HG03039 (cell line): ENCODE measurements around the gene FGF12.
"Not testable (repeated sequence)": the region's sequence is repeated elsewhere in the genome, so short reads cannot be mapped to it uniquely, and the experiment has no call there.

Experiments
- ATAC-seq: cut with Tn5 transposase; IDR thresholded peaks from one replicate; pipeline ENCODE4 v1.9.1; 2021; ENCODE audit warnings: mild to moderate bottlenecking, moderate library complexity; ENCODE audit not compliant: unreplicated experiment

Gene FGF12

DNA sequence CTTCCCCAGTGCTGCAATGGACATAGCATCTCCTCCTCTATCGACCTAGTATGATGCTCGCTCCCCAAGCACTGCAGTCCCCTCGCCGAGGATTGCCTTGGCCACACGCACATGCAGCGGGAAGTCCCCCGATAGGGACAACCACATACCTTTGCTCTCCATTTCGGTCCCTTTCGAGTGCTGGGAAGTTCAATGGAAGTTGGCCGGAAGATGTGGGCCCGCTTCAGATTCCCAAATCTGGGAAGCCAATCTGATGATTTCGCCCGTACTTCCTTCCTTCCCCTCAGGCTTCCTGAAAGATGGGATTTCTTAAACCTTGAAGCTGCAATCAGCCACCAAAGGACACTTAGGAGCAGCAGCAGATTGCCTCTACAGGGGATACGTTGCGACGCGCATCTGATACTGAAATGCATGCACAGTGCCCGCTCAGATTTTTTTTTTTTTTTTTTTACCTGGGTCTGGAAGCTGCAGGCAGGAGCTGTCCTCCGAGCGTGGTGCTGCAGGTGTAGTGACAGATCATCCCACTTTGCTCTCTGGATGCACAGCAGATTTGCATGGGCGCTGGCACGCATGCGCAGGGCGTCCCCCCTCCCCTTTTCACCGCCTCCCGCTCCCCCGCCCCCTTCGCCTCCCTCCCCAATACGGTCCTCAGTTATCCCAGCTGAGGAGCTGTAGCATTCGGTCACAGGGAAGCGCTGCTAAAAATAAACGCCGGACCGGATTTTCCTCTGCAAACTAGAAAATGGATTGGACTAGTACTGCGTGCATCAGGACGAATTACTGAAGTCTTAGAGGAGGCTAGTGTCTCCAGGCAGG lies at the start of gene FGF12:
FGF12 (minus strand) TSS at position 510 of the 816 bp plus-strand sequence.
- ATAC-seq: no peak

DNA sequence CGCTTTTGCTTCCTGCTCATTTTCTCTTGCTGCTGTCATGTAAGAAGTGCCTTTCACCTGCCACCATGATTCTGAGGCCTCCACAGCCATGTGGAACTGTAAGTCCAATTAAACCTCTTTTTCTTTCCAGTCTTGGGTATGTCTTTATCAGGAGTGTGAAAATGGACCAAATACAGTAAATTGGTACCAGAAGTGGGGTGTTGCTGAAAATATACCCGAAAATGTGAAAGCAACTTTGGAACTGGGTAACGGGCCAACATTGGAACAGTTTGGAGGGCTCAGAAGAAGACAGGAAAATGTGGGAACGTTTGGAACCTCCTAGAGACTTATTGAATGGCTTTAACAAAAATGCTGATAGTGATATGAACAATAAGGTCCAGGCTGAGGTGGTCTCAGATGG lies 47.0 kb upstream of the FGF12 start:
- ATAC-seq: not testable (repeated sequence)

DNA sequence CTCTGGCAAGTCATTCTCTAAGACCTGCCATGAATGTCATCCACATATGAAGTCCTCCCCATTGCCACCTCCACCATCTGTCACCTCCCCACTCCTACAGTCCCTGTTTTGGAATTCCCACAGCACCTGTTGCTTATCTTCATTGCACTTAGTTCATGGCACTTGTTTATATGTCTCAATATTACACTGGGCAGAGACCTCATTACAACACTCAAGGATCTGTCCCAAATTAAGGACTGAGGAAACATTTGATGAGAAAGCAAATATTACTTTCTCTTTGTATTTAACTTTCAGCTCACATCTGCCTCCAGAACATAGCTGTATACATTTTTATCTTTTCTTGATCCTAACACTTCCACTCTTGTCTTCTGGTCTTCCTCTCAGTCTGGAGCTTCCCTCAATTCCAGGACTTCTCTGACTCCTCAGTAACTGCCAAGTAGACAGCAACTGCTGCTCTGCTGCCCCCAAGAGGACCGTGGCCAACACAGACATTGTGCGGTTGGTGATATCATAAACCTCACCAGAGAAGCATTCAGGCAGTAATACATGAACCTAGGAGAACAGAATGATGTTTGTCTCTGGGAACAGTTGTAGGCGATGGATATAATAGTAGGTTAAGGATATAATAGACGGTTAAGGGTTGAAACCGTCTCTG lies 45.0 kb upstream of the FGF12 start:
- no peak for ATAC-seq

DNA sequence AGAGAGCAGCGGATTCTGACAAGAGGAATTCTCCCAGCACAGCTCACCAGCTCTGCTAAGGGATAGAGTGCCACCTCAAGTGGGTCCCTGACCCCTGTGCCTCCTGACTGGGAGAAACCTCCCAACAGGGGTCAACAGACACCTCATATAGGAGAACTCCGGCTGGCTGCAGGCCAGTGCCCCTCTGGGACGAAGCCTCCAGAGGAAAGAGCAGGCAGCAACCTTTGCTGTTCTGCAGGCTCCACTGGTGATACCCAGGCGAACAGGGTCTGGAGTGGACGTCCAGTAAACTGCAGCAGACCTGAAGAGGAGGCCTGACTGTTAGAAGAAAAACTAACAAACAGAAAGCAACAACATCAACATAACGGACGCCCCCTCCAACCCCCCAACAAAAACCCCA lies 31.3 kb upstream of the FGF12 start:
- no peak for ATAC-seq

DNA sequence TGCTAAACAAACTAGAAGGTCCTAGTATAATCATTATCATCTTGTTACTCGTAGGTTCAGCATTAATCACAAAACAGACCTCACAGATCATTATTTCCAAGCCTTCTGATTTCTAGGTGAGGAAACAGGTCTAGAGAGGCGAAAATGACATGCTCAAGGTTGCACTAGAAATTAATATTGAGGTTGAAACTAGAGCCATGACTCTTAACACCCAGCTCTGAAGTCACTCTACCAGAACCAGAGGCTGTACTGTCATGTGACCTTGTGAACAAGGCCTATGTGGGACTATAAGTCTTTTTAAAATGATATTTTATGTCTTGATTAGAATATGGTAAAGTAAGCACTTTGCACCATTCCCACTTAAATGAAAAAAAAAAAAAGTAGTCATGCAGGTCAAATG lies 23.8 kb upstream of the FGF12 start:
- no peak for ATAC-seq

DNA sequence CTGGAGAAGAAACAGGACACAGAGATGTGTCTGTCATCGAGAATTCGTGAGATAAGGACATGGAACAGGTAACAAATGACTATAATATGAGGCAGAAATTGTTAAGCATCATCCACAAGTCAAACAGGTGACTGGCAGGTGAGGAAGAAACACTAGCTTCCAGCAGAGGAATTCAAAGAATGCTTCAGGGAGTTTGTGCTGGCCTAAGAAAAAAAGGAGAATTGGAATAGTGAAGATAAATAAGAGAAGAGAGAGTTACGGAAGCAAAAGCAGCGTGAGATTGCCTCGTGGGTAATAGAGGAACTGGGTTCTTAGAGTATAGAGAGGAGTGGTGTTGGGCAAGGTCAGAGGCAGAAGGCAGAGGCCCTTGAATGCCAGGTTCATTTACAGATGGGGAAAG lies 22.9 kb upstream of the FGF12 start:
- ATAC-seq: no peak

DNA sequence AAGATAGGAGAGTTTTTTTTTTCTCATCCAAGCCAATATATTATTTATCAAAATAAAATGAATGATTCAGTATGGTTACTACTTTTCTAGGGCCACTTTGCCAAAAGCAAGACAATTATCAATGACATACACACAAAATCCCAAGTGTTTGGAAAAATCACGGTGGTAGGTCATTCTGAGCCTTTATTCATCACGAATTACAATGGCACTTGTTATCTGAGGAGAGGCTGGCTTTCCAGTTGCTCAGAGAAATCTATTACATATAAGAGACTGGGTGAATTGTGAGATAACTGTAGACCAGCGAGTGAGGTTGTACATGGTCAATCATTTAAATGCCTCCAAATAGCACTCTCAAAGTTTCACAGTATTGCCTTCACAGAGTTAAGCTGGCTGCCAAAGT lies 20.4 kb upstream of the FGF12 start:
- ATAC-seq: no peak

DNA sequence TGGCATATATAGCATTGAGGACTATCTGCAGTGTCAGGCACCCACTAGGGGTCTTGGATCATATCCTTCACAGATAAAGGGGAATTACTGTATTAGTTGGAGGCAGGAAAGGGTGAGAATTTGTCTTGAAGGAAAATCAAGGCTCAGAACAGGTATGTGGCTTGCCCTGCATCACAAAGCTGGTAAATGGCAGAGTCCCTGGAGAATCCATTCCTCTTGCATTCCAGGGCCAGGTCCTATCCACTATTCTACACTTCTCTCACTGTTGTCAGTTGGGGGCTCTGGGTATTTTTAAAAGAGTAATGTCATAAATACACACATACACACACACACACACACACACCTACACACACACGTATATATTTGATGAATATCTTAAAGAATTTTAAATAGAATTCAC lies 19.8 kb upstream of the FGF12 start:
- ATAC-seq: no peak

DNA sequence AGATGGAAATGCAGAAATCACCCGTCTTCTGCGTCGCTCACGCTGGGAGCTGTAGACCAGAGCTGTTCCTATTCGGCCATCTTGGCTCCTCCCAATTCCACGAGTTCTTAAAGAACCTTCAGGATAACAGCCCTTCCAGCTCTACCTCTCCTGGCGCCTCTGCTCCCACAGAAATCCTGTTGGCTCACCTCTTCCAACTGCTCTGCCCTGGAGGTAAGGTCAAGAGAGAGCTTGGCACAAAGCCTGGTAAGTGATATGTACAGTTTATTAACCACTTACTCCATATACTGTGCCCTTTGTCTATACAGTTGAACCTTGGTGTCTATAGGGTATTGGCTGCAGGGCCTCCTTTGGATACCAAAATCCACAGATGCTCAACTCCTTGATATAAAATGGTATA lies 17.8 kb upstream of the FGF12 start:
- no peak for ATAC-seq

DNA sequence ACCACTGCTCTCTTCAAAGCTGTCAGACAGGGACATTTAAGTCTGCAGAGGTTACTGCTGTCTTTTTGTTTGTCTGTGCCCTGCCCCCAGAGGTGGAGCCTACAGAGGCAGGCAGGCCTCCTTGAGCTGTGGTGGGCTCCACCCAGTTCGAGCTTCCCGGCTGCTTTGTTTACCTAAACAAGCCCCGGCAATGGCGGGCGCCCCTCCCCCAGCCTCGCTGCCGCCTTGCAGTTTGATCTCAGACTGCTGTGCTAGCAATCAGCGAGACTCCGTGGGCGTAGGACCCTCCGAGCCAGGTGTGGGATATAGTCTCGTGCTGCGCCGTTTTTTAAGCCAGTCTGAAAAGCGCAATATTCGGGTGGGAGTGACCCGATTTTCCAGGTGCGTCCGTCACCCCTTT lies 17.3 kb upstream of the FGF12 start:
- ATAC-seq: not testable (repeated sequence)

DNA sequence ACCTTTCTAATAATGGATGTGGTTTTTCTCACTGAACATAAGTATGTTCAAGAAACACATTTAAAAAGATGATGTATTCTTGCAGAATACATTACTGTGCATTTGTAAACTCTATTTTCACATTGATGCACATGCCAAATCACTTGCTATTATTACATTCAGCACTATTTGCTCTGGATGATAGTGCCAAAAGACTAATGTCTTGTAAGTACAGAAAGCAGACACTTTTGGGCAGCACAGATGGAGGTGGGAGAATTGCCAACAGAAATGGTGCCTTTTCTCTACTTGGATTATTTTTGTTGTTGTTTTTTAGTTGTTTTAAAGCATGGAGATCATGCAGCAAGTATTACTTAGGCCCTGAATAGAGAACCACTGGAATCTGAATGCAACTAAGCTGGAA lies 10.2 kb upstream of the FGF12 start:
- ATAC-seq: no peak

DNA sequence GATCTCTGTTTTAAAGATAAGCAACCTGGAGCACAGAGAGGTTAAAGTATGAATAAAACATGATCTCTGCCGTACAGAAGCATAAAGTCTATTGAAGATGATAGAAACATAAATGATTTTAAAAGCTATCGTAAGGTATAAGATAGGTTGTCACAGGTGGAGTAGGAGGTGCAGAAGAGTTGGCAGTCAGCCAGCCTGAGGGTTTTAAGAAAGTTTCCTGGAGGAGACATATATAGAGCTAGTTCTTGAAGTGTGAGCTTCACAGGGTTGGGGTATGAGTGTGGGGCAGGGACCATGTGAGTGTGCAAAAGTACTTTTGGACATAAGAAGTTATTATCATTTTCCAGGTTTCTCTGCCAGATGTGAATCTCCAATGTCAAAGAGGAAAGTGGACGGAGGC lies 3.9 kb upstream of the FGF12 start:
- no peak for ATAC-seq

DNA sequence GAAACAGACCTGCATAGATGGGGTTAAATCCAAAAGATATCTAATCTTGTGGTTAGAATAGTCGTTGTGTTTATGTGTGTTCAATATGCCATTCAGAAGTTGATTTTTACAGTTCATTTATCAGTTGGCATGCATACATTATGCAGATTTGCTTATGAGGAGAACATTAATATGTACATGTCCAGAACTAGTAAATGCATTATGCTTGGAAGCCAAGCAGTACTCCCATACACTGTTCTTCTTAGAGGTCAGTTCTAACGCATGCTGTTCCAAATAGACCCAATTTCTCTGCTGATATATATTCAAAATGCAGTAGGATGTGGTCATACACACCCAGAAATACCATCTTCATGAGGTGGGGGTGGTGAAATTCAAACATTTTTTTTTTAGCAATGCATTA lies 956 bp downstream of the FGF12 start:
- no peak for ATAC-seq

DNA sequence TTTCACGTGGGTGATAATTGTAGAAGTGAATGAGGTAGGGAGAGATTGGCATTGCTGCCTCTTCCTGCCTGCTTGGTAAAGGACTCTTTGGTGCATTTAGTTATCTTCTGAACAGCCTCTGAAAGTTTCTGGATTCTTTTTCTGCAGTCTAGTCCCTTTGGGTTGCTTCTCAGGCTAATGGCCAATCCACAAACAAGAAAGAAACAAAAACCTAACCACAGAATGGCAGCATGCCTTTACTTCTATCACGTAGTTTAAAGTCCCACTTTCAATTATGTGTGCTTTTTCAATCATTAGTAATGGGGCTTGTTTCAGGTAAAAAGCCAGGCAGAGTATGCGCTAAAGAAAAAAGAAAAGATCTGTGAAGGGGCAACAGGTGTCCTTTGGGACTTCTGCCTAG lies 7.4 kb downstream of the FGF12 start:
- ATAC-seq: no peak

DNA sequence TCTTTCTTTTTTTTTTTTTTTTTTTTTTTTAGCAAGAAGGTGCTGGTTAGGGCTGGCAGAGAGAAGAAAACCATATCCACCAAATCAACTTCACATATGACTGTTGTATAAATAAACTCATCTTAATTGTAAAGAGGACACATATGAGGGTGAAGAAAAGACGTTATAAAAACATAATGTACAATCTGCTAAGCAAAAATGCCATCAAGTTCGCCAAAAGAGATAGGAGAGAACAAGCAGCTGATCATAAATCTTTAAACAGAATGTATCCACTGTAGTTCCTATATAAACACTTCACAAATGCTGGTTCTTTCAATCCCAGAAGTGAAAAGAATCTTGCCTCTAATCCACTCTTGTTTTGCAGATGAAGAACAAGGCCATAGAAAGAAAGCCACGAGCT lies 9.2 kb downstream of the FGF12 start:
- no peak for ATAC-seq

DNA sequence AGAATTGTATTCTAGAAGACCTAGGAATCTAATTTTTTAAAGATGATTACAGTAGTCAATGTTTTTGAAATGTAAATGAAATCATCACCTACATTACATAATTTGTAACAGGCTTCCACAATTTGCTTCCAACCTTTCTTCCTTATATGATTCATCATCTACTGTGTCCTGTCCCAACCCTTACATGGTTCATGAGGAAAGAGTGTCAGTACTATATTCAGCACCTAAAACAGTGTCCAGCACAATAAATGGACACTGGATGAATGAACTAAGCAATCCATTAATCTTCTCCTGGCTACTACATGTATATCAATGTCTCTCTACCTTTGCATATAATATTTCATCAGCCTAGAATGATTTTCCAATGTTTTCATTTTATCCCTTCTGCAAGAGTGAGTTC lies 12.2 kb downstream of the FGF12 start:
- no peak for ATAC-seq

DNA sequence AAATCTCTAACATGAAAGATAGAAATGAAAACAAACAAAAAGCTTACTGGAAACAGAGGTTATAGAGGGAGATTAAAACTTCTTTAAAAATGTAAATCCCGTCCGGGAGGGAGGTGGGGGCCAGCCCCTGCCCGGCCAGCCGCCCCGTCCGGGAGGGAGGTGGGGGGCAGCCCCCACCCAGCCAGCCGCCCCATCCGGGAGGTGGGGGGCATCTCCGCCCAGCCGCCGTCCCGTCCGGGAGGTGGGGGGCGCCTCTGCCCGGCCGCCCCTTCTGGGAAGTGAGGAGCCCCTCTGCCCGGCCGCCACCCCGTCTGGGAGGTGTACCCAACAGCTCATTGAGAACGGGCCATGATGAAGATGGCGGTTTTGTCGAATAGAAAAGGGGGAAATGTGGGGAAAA lies 16.2 kb downstream of the FGF12 start:
- not testable (repeated sequence) for ATAC-seq

DNA sequence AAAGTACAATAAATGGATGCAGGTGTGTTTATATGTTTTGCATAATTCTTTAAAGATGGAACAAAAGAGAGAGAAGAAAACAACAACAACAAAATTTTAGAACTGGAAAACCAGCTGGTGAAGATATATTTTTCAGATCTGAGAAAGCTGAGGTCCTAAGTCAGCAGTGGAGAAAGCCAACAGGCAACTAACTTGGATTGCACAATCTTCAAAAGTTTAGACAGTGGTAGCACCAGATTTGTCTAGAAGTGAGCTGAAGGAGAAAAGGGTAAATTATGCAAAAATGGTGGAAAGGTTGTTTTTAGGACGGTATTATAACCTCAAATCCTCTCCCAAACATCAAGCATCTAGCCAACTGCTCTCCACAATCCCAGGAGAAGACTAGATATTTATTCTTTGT lies 17.0 kb downstream of the FGF12 start:
- ATAC-seq: no peak

DNA sequence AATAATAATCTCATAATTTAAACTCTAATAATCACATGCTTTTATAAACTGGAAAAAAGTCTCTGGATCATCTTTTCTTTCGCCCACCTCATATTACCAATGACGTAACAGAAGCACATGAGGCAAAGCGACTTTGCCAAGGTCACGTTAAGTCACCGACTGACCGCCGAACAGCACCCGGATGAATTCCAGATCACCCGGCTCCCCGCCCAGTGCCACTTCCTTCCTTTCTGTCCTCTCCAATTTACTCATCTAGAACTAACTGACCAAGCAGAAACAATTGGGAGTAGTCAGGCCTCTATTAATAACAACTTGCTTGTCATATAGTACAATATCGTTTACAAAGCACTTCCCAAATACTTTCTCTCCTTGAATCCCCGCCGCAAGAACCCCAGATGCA lies 21.1 kb downstream of the FGF12 start:
- no peak for ATAC-seq

DNA sequence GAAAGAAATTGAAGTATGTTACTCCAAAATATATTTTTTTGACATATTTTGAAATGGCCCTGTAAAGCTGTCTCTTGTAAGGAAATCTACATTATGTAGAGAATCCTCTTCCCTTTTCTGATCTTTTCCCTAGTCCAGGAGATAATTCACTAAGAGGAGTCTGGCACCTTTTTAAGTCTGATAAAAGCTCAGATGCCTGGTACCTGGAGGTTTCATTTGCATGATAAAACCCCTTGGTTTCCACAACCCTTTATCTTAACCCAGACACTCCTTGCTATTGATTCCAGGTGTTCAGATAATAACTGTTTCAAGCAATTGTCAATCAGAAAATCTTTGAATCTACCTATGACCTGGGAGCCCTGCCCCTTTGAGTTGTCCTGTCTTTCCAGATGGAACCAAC lies 26.5 kb downstream of the FGF12 start:
- no peak for ATAC-seq

DNA sequence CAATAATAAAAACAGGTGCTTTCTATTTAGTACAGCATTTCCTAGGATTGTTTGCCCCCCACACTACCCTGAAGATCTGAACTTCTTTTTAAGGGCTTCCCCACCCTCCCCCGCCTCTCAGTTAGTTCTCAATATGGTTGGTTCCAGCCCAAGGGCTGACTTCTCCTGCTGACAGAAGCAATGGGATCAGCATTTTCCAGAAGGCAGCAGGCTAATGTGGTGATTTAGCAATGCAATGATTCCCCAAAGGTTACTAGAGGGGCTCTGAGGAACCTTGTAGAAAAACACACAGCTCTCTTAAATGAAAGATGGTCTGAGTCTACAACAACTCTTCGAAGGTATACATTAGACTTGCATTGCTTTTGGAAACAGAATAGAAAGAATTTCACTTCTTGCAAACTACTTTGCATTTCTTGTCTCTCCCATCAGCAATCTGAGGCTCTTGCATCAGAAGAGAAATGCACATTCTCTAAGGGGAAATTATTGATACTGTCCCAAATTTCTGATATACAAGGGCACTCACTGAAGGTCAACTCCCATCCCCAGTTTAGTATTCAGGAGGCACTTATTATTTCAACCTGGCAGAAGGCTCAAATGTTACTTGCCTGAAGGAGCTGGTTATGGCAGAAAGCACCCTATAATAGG lies 30.3 kb downstream of the FGF12 start:
- no peak for ATAC-seq

DNA sequence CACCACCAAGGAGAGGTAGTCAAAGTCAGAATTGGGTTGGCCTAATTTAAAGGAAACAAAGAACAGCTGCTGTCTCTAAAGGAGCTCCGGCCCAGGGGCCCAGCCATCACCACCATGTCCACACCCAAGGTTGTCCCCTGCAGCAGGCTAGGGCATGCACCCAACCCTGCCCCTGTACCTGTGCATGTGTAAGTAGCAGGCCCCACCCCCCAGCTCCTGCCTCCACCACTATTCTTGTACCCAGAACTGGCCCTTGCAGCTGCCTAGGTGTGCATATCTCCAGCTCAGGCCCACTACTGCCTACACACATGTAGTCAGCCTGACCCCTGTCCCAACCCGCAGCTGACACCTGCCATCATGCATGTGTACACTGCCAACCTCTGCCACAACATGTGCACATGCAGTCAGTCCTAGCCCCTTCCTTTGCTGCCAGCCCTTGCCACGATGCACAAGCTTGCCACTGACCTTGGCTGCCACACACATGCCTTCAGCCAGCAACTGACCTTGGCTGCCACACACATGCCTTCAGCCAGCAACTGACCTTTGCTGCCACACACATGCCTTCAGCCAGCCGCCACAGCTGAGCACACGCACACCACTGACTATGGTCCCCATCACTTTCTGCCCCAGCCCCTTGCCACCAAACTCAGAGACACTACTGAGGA lies 39.7 kb downstream of the FGF12 start:
- ATAC-seq: no peak
